ENCODE results near the gene RNF11. TPM values are rescaled to one million over a fixed set of nuclear protein-coding genes. Genes with fewer than 3 reads are reported as not detected.

Gene RNF11, protein sequence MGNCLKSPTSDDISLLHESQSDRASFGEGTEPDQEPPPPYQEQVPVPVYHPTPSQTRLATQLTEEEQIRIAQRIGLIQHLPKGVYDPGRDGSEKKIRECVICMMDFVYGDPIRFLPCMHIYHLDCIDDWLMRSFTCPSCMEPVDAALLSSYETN
- total RNA-seq = 127 and 136 TPM in 2 replicates

DNA sequence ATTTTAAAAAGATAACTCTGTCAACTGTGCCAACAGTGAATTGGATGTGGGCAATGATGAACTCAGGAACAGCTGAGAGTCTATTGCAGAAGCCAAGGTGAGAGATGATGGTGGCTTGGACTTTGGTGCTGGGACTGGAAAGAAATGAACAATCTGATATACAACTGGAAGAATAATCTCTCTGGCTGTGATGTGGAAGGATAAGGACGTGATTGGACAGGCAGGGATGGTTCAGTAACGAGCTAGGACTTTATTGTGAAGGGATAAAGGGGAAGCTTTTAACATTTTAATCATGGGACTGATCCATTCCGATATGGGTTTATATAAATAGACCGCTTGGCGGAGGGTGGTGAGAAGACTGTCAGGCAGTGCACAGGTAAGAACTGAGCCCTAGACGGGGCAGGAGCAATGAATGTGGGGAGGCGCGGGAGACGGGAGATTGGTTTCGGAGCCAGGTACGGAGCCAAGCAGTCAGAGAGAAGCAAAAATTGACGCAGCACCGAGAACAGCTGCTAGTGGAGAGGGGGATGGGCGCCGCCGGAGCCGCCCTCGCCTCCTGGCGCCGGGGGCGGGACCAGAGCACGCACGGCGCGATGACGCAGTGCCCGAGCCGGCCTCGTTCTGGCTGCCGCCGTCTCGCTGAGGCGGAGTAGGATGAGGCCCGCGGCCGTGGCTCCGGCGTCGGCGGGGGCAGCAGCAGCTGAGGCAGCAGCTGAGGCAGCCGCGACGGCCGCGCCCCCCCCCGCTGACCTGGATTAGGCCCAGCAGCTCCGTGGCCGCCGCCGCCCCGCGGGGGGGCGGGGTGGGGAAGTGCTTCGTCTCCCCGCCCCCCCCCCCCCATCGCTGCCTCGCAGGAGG, at the start of gene RNF11:
RNF11 (plus strand) TSS at position 601 of the 858 bp plus-strand sequence. CDS start 484 bp downstream, outside the sequence.

Other genes with a start within 250 kb of the RNF11 start
- gene C1orf185, start 134.0 kb upstream of the RNF11 start, total RNA-seq = not detected in 2 replicates
- 1.2 and 2.3 TPM in 2 replicates for gene TTC39A, start 94.3 kb downstream of the RNF11 start, total RNA-seq

Data from vein endothelial cell (primary cell).